HL-60/S4 treated with phorbol 12-myristate 13-acetate at 8.2 ng/mL for 4 days and 3 days (cell line): ENCODE results near the gene GATAD2A.

ENCODE experiments used
- in situ Hi-C: fragments of 300-500 bp; cut with MboI; formaldehyde crosslinking; loops from 2 replicates; pipeline ENCODE4 v1.15.0; 2022; ENCODE audit warnings: low sequenced_read_pairs

The GATAD2A gene

GRCh38 chr19:19540064-19540714 lies 134.7 kb downstream of the GATAD2A start:
- in situ Hi-C loops, result no loop called here

DNA sequence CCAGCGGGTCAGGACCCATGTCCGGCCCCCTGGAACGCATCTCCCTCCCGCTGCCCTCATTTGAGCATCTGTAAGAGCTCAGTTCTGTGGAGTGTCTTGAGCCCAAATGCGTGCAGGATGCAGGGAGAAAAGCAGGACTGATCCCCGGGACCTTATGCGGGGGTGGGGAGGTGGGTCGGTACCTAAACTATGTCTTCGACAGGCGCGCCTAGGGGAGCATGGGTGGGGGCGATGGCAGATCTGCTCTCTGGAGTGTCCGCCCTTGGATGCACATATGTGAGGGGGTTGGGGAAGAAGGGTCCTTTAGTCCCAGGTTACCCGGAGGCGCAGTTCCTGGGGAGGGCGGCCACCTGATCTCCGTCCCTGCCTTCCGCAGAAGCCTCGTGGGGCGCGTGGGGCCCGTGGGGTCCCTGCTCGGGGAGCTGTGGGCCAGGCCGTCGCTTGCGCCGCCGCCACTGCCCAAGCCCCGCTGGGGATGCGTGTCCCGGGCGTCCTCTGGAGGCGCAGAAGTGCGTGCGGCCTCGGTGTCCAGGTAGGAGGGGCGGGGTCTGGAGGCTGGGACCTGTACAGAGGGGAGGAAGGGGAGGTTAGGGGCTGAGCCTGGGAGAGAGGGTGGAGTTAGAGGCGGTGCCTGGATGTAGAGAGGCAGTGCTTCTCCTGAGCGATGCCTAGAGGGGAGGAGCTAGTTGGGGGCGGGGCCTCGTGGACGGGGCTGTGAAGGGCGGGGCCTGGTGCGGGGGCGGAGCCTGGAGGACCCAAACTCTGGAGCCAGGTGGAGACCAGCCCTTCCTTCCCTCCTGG lies 135.4 kb downstream of the GATAD2A start:
- in situ Hi-C loops, result no loop called here

DNA sequence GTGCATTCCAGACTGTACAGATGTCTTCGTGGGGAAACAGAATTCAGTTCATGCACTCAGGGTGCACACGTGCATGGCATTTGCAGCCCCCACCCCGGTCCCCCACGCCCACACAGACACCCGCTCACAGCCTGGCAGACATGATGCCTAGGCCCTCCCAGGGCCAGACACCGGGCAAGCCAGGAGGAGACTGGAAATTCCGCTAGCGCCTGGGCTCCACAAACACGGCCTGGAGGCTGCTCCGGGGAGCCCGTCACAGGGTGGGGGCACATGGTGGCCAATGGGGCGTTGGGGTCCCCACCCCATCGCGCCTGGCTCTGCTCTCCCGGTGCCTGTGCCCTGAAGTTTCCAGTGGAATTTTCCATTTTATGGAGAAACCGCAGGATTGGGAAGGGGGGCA lies 136.1 kb downstream of the GATAD2A start:
- in situ Hi-C loops, result no loop called here

DNA sequence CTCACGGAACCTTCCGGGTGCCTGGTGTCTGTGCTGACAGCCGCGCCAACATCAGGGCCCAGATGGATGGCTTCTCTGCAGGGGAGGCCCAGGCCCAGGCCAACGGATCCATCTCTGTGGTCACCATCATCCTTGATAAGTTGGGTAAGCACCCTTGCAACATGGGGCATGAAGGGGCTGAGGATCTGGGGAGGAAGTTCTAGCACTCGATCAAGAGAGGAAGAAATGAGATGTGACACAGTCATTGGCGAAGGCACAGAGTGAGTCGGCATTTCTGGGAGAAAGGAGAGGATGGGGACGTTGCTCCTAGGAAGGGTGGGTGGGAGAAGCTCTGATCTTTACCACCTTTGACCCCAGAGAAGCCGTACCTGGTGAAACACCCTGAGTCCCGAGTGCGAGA lies 137.0 kb downstream of the GATAD2A start:
- in situ Hi-C loops, result no loop called here

DNA sequence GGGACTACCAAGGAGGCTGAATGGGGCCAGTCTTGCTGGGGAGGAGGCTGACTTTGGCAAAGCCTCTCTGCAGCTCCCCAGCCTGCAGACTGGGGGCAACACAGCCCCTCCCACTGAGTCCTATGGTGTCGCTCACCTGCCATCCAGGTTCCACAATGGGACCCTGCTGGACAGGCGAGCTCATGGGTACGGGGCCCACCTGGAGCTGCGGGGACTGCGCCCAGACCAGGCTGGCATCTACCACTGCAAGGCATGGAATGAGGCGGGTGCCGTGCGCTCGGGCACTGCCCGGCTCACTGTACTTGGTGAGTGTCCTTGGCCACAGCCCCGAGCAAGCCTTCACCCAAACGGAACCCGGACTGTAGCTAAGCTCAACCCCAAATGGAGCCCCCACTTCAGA lies 137.6 kb downstream of the GATAD2A start:
- in situ Hi-C loops, result no loop called here

GRCh38 chr19:19543640-19544039 lies 138.2 kb downstream of the GATAD2A start:
- in situ Hi-C loops, result no loop called here

- in situ Hi-C loops, result no loop called here
These were observed 138.9 kb downstream of the GATAD2A start for GRCh38 chr19:19544257-19544953.

- in situ Hi-C loops, result no loop called here
These were observed 139.6 kb downstream of the GATAD2A start for GRCh38 chr19:19544954-19545591.

GRCh38 chr19:19545707-19546106 lies 140.2 kb downstream of the GATAD2A start:
- in situ Hi-C loops, result no loop called here

DNA sequence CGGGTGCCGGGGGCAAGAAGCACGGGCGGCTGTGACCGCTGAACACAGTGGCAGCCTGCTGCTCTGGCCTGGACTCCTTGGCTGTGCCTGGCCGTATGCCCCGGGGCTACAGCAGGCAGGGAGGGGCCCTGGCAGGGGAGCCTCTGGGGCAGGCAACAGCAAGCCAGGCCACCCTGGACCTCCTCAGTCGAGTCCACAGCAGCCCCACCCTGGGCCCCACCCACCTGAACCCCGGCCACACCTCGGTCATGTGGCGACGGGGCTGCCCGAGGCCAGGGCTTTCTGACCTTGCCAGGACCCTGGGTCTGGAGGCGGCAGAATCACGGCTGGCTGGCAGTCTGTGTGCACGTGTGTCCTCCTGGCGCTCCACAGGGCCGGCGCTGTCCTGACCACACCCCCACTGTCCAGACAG lies 141.3 kb downstream of the GATAD2A start:
- in situ Hi-C loops, result no loop called here

DNA sequence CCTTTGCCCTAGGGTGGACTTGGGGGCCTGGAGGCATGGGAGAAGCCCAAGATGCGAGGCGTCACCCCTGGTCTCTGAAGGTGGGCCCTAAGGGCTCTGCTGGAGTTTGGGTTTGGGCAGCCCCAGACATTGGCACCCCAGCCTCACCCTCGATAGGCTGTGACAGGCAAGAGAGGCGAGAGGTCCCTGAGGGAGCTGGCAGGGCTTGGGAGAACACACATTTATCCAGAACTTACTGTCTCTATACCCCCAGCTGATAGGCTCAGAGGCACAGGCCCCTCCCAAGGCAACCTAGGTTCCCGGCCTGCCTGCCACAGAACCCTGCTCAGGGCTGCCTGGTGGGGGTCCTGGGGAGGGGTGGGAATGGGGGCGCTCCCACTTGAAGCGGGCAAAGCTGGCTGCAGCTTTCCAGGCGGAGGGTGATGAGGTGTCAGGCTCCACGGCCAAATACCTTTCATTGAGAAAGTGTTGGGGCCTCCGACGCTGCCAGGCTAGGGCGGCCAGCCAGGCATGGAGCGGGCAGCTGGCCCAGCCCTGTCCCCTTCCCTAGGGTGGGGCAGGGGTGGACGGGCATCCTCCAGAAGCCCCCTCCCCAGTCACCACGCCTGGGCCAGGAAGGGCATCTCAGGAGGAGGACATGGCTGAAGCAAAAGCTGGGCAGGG lies 142.3 kb downstream of the GATAD2A start:
- in situ Hi-C loops, result no loop called here

GRCh38 chr19:19548915-19549759 lies 143.7 kb downstream of the GATAD2A start:
- in situ Hi-C loops, result no loop called here

GRCh38 chr19:19549804-19550464 lies 144.5 kb downstream of the GATAD2A start:
- in situ Hi-C loops, result no loop called here

DNA sequence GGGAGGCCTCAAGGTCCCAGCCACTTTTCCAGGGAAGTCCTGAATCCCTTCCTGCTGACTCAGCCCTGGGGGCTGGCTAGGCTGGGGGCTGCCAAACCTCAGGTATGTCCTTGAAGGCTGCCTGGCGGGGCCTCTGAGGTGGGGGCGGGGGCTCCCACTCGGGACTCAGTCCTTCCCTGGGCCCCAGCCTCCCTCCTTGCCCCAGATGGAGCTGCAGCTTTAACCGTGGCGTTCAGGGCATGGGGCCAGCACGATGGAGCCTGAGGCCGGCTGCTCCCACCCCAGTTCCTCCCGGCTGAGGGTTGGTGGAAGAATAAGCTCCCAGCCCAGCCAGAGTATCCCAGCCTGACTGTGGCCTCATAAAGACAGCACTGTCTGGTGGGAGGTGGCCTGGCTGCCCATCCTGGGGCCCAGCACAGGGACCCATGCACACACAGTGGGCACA lies 145.0 kb downstream of the GATAD2A start:
- in situ Hi-C loops, result no loop called here

DNA sequence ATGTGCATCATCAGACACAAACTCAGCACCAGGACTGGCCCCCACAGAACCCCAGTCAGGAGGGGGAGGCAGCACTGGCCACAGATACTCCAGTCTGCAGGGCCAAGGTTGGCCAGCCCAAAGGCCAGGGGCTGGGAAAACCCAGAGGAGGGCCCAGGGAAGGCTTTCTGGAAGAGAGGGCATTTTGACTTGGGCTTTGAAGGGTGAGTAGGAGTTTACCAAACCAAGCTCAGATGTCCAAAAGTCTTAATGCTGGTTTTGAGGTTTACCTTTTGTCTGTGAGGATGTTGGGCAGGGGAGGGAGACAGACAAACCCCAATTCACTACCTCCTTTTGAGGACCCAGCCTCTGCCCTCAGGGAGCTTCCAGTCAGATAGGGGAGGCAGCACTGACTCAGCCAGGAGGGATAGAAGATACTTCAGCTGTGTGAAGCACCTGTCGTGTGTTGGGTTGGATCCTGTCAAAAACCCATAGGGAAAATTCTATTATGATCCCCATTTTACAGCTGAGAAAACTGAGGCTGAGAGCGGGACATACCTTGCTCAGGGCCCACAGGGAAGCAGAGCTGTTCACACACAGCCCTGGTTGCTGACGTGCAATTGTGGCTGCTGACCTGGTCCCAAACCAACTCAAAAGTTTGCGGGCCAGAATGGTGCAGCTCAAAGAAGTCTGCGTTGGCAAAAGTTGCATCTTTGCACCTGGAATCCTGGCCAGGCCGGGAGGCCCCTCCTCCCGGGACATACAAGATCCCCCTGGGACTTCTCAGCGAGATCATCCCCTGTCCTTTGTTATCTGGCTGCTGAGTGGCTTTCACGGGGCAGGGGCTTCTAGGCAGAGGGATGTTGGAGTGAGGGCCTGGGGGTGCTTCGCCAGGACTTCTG lies 145.7 kb downstream of the GATAD2A start:
- in situ Hi-C loops, result no loop called here

DNA sequence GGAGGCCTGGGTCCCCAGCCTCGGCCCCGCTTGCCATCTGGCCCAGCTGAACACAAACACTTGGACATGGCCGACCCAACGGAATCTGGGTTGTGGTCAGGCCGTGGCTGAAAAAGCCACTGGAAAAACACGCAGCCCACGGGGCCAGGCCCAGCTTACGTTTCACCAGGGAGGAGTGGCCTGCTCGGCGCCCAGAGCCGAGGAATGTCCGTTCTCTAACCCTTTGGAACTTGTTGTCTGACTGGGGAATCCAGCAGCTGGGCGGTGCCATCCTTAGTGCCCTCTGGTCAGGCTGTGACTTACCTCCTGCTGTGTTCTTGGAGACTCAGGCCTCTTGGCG lies 146.3 kb downstream of the GATAD2A start:
- in situ Hi-C loops, result no loop called here

- in situ Hi-C loops, result no loop called here
These were observed 147.3 kb downstream of the GATAD2A start for GRCh38 chr19:19552798-19553197.

- in situ Hi-C loops, result no loop called here
These were observed 148.2 kb downstream of the GATAD2A start for GRCh38 chr19:19553670-19554069.
